ENCODE measurements around the gene KRTAP9-9. TPM values are rescaled to one million over a fixed set of nuclear protein-coding genes. Genes with fewer than 3 reads are reported as not detected.

KRTAP9-9 gene
- total and polyA plus RNA-seq, 2 of the 8 experiments (the other 6 are each of a cell fraction or from before 2014, with no cell fraction given) = not detected

- ChIA-PET CTCF (ENCODE audit: partially characterized antibody) (interaction anchor here (0.8 to 1.3 kb wide), 3 partner anchors 182 to 436 kb away, joined by 3 read pairs; no protein-coding TSS in a partner anchor), POLR2A (ENCODE audit: partially characterized antibody) (interaction anchor here (0.6 kb wide), 1 partner anchor 43 kb away, joined by 3 read pairs; no protein-coding TSS in a partner anchor)
- Histone ChIP-seq H3K27ac (ENCODE audit: low read depth, low read length) (no peak overlapping the region), H4K91ac (replicated peaks; ENCODE audit: insufficient read length, low read length) (no peak overlapping the region), H2BK12ac (ENCODE audit: low read depth, low read length) (no peak overlapping the region), H3K18ac (ENCODE audit: extremely low read depth, low read length) (no peak overlapping the region), H2AFZ (ENCODE audit: low read length) (no peak overlapping the region), H4K5ac (ENCODE audit: insufficient read length, low read depth, low read length) (no peak overlapping the region), H3K23me2 (ENCODE audit: low read depth, low read length) (no peaks in the 10 kb centered on the region), H3K36me3 (ENCODE audit: control insufficient read depth in 2 of 4, insufficient read depth in 4 of 4, low read length in 3 of 4) (no peaks in the 10 kb centered on the region), H2BK5ac (ENCODE audit: low read depth, low read length) (no peak overlapping the region), H2AK5ac (ENCODE audit: low read depth, low read length) (no peak overlapping the region), H3K4me3 (ENCODE audit: extremely low read depth in 1 of 4, insufficient read depth in 2 of 4, low read depth in 3 of 4, low read length in 4 of 4) (no peak overlapping the region), H4K8ac (ENCODE audit: extremely low read depth, insufficient read depth, low read length) (no peak overlapping the region), H2BK120ac (replicated peaks; ENCODE audit: low read depth, low read length) (no peak overlapping the region), H3K4me2 (ENCODE audit: insufficient read depth in 1 of 2, low read depth in 2 of 2, low read length in 2 of 2) (no peak overlapping the region), H3K9ac (replicated peaks in 1 of 4; ENCODE audit: extremely low read depth in 1 of 4, low read depth in 3 of 4, low read length in 3 of 4) (no peak overlapping the region), H2BK15ac (ENCODE audit: low read length) (no peak overlapping the region), H3K23ac (ENCODE audit: insufficient read length) (no peak overlapping the region), H3K56ac (replicated peaks; ENCODE audit: insufficient read length, low read depth, low read length) (no peak overlapping the region), H3K79me1 (ENCODE audit: low read depth, low read length) (no peaks in the 10 kb centered on the region), H3K9me3 (ENCODE audit: insufficient read depth in 2 of 2, low read depth in 1 of 2, low read length in 1 of 2) (no peaks in the 10 kb centered on the region), H3K27me3 (replicated peaks in 1 of 4; ENCODE audit: control insufficient read depth in 3 of 4, extremely low read depth in 1 of 4, insufficient read depth in 3 of 4, low read length in 3 of 4) (no peaks in the 10 kb centered on the region), H3K14ac (ENCODE audit: insufficient read length) (no peak overlapping the region), H3K4me1 (replicated peaks in 1 of 4; ENCODE audit: control insufficient read depth in 3 of 4, insufficient read depth in 4 of 4, low read length in 3 of 4) (no peaks in the 10 kb centered on the region; a peak in 1 of 7 replicates), H2BK20ac (ENCODE audit: low read length) (no peak overlapping the region), H4K20me1 (replicated peaks in 1 of 2; ENCODE audit: control insufficient read depth in 1 of 2, insufficient read depth in 2 of 2, low read length in 2 of 2) (no peaks in the 10 kb centered on the region), H3K4ac (replicated peaks; ENCODE audit: insufficient read length, low read depth, low read length) (no peak overlapping the region), H3K79me2 (ENCODE audit: control insufficient read depth in 1 of 2, insufficient read depth in 2 of 2, low read length in 2 of 2) (no peaks in the 10 kb centered on the region)
- DNase-seq (ENCODE audit: low read depth in 1 of 2, low spot score in 2 of 2) = no peak
- no peak for FAIRE-seq
- TF ChIP-seq JUN (IDR thresholded peaks at IDR 0.05; ENCODE audit: low read depth, low read length) = no peak
- TF ChIP-seq USF2 (IDR thresholded peaks at IDR 0.05; ENCODE audit: low read length) = no peak
- TF ChIP-seq TAF7 (optimal IDR thresholded peaks at IDR 0.05; ENCODE audit: borderline replicate concordance, low read depth, low read length) = no peak
- TF ChIP-seq, protein P1, sequence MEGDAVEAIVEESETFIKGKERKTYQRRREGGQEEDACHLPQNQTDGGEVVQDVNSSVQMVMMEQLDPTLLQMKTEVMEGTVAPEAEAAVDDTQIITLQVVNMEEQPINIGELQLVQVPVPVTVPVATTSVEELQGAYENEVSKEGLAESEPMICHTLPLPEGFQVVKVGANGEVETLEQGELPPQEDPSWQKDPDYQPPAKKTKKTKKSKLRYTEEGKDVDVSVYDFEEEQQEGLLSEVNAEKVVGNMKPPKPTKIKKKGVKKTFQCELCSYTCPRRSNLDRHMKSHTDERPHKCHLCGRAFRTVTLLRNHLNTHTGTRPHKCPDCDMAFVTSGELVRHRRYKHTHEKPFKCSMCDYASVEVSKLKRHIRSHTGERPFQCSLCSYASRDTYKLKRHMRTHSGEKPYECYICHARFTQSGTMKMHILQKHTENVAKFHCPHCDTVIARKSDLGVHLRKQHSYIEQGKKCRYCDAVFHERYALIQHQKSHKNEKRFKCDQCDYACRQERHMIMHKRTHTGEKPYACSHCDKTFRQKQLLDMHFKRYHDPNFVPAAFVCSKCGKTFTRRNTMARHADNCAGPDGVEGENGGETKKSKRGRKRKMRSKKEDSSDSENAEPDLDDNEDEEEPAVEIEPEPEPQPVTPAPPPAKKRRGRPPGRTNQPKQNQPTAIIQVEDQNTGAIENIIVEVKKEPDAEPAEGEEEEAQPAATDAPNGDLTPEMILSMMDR (IDR thresholded peaks at IDR 0.05; ENCODE audit: control extremely low read depth in 1 of 3, insufficient read depth in 1 of 3, low read depth in 1 of 3, low read length in 3 of 3) = no peak
- no peak for TF ChIP-seq NANOG (IDR thresholded peaks at IDR 0.05; ENCODE audit: insufficient read depth, low read depth, low read length, poor library complexity, severe bottlenecking)
- TF ChIP-seq NRF1 (IDR thresholded peaks at IDR 0.05; ENCODE audit: low read depth, low read length) = no peak
- no peak for TF ChIP-seq RNF2 (IDR thresholded peaks at IDR 0.05; ENCODE audit: borderline replicate concordance, low read depth, low read length, missing control alignments, poor library complexity, severe bottlenecking)
- no peak for TF ChIP-seq TAF1 (IDR thresholded peaks at IDR 0.05; ENCODE audit: low read depth, low read length)
- no peak for TF ChIP-seq BCL11A (IDR thresholded peaks at IDR 0.05; ENCODE audit: low read depth in 2 of 2, low read length in 2 of 2)
- no peak for TF ChIP-seq TBP (IDR thresholded peaks at IDR 0.05; ENCODE audit: low read depth, low read length)
- no peak for TF ChIP-seq TCF12 (IDR thresholded peaks at IDR 0.05; ENCODE audit: low read depth, low read length)
These were observed 25.1 kb upstream of the KRTAP9-9 start for GRCh38 chr17:41230094-41230493.

All from H1 (cell line).